ENCODE measurements around the gene LYZL6. TPM values are rescaled to one million over a fixed set of nuclear protein-coding genes. Genes with fewer than 3 reads are reported as not detected.
A peak's percentile ranks its signal among the peaks of the same experiment; 100 is the strongest.

The LYZL6 gene
- total RNA-seq, 3 donors from 2014 or later = not detected

DNA sequence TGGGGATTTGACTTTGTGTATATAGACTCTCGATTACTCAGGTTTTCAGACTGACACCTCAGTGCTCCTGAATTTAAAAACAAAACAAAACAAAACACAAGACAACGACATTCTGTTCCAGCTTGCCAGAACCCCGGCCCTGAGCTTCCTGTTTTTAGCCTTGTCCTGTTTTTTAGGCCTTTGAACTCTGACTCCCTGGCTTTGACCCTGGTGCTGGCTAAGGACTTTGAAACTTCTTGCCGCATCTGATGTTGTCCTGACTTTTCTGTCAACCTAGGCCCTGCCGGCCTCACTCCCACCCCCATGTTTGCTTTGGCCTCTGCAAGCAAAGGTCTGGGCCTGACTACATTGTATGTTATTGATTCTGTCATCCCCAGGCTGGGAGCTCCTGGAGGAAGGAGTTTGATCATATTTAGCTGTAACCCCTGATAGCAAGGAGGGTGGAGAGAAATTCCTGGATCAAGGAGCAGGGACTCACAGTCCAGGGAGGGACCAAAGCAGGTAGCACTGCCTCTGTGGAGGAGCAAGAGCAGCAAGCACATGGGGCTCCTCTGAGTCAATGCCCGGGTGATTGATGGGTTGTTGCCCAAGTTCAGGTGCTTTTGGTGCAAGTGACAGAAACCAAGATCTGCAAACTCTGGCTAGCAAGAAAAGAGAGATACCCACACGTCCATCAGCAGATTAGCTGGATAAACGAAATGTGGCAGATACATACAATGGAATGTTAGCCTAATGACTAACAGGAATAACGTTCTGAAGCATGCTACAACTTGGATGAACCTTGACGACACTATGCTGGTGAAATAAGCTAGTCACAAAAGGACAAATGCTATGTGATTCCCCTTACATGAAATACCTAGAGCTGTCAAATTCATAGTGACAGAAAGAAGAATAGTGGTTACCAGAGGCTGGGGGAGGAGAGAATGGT lies 30.1 kb upstream of the LYZL6 start:
- TF ChIP-seq, protein P1, sequence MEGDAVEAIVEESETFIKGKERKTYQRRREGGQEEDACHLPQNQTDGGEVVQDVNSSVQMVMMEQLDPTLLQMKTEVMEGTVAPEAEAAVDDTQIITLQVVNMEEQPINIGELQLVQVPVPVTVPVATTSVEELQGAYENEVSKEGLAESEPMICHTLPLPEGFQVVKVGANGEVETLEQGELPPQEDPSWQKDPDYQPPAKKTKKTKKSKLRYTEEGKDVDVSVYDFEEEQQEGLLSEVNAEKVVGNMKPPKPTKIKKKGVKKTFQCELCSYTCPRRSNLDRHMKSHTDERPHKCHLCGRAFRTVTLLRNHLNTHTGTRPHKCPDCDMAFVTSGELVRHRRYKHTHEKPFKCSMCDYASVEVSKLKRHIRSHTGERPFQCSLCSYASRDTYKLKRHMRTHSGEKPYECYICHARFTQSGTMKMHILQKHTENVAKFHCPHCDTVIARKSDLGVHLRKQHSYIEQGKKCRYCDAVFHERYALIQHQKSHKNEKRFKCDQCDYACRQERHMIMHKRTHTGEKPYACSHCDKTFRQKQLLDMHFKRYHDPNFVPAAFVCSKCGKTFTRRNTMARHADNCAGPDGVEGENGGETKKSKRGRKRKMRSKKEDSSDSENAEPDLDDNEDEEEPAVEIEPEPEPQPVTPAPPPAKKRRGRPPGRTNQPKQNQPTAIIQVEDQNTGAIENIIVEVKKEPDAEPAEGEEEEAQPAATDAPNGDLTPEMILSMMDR (IDR thresholded peaks at IDR 0.05) = no peak
- TF ChIP-seq POLR2A (IDR thresholded peaks at IDR 0.05) (no peak), POLR2AphosphoS5 (IDR thresholded peaks at IDR 0.05) (no peak)
- H3K27me3 ChIP-seq = no peaks in the 10 kb centered on the region
- no peak overlapping the region for H3K27ac ChIP-seq
- intact Hi-C loops (cut with DNase I; ENCODE audit: low total_unique reads) = loop anchor here (2.0 kb wide), 1 partner anchor 503 kb away; no protein-coding TSS in a partner anchor
- H3K4me3 ChIP-seq = no peak overlapping the region
- DNase-seq (ENCODE audit: low spot score in 2 of 2) = no peak
- H3K9me3 ChIP-seq = no peaks in the 10 kb centered on the region
- H3K4me1 ChIP-seq = no peaks in the 10 kb centered on the region
- no peaks in the 10 kb centered on the region for H3K36me3 ChIP-seq

GRCh38 chr17:35972945-35973332 lies 29.4 kb upstream of the LYZL6 start:
- DNase-seq (ENCODE audit: low spot score in 2 of 2) = no peak

DNA sequence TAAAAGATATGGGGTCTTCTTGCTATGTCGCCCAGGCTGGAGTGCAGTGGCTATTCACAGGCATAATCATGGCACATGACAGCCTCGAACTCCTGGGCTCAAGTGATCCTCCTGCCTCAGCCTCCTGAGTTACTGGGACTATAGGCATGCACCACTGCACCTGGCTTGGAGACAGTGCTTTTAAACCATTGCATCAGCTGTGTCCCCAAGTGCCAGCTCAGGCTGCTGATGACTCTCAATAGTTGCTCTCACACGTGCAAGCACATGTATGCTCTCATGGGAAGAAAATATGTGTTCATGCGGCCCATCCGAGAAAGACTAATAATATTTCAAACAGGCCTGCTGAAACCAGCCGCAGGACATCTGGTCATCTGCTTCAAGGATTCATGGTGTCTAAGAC lies 29.0 kb upstream of the LYZL6 start:
- intact Hi-C loops (cut with DNase I; ENCODE audit: low total_unique reads) = loop anchor here (2.0 kb wide), 1 partner anchor 504 kb away; no protein-coding TSS in a partner anchor
- Histone ChIP-seq H3K4me3 (no peak overlapping the region), H3K27ac (peak overlapping the region in 1 of 2 donors; percentile 21), H3K9me3 (no peaks in the 10 kb centered on the region), H3K27me3 (no peaks in the 10 kb centered on the region), H3K4me1 (no peaks in the 10 kb centered on the region), H3K36me3 (no peaks in the 10 kb centered on the region)
- no peak for DNase-seq (ENCODE audit: low spot score in 2 of 2)
- no peak for TF ChIP-seq POLR2AphosphoS5 (IDR thresholded peaks at IDR 0.05)
- TF ChIP-seq POLR2A (IDR thresholded peaks at IDR 0.05) = no peak
- TF ChIP-seq, protein P1 (IDR thresholded peaks at IDR 0.05) = no peak

More at GRCh38 chr17:35972945-35973332, 29.4 kb upstream of the LYZL6 start:
- no peaks in the 10 kb centered on the region for H3K36me3 ChIP-seq
- no peaks in the 10 kb centered on the region for H3K9me3 ChIP-seq
- H3K27me3 ChIP-seq = no peaks in the 10 kb centered on the region
- no peak for TF ChIP-seq POLR2AphosphoS5 (IDR thresholded peaks at IDR 0.05)
- intact Hi-C loops (cut with DNase I; ENCODE audit: low total_unique reads) = loop anchor here (2.0 kb wide), 1 partner anchor 504 kb away; no protein-coding TSS in a partner anchor
- H3K27ac ChIP-seq = peak overlapping the region in 1 of 2 donors; percentile 21
- H3K4me3 ChIP-seq = no peak overlapping the region
- no peaks in the 10 kb centered on the region for H3K4me1 ChIP-seq

GRCh38 chr17:35972066-35972465 lies 28.6 kb upstream of the LYZL6 start:
- H3K27me3 ChIP-seq = no peaks in the 10 kb centered on the region
- H3K36me3 ChIP-seq = no peaks in the 10 kb centered on the region
- intact Hi-C loops (cut with DNase I; ENCODE audit: low total_unique reads) = loop anchor here (2.0 kb wide), 1 partner anchor 505 kb away; no protein-coding TSS in a partner anchor
- DNase-seq (ENCODE audit: low spot score in 2 of 2) = no peak
- no peak overlapping the region for H3K27ac ChIP-seq
- TF ChIP-seq, protein P1 (IDR thresholded peaks at IDR 0.05) = no peak
- no peak for TF ChIP-seq POLR2AphosphoS5 (IDR thresholded peaks at IDR 0.05)
- TF ChIP-seq POLR2A (IDR thresholded peaks at IDR 0.05) = no peak
- H3K4me1 ChIP-seq = no peaks in the 10 kb centered on the region
- H3K4me3 ChIP-seq = no peak overlapping the region
- H3K9me3 ChIP-seq = no peaks in the 10 kb centered on the region

GRCh38 chr17:35969558-35970380 lies 26.3 kb upstream of the LYZL6 start:
- TF ChIP-seq POLR2A (IDR thresholded peaks at IDR 0.05) = no peak
- TF ChIP-seq, protein P1 (IDR thresholded peaks at IDR 0.05) = peak; percentile 43 to 79 (median 77)
- peak; percentile 66 to 74 for DNase-seq (ENCODE audit: low spot score in 2 of 2)
- intact Hi-C loops (cut with DNase I; ENCODE audit: low total_unique reads) = no loop called here
- no peaks in the 10 kb centered on the region for H3K36me3 ChIP-seq
- H3K27ac ChIP-seq = no peak overlapping the region
- no peak overlapping the region for H3K4me3 ChIP-seq
- H3K9me3 ChIP-seq = no peaks in the 10 kb centered on the region
- H3K27me3 ChIP-seq = no peaks in the 10 kb centered on the region
- H3K4me1 ChIP-seq = no peaks in the 10 kb centered on the region
